GM12874 (cell line): Measurements from ENCODE around the gene CD2.

Source experiments
- CTCF ChIP-seq: IDR thresholded peaks from 2 replicates; pipeline ENCODE4 v1.5.1; 2011; ENCODE audit warnings: low read depth, mild to moderate bottlenecking, control low read depth, low read length, moderate library complexity; ENCODE audit not compliant: insufficient read depth

The CD2 gene

GRCh38 chr1:116793357-116793935 lies 39.2 kb downstream of the CD2 start:
- no peak for TF ChIP-seq CTCF

DNA sequence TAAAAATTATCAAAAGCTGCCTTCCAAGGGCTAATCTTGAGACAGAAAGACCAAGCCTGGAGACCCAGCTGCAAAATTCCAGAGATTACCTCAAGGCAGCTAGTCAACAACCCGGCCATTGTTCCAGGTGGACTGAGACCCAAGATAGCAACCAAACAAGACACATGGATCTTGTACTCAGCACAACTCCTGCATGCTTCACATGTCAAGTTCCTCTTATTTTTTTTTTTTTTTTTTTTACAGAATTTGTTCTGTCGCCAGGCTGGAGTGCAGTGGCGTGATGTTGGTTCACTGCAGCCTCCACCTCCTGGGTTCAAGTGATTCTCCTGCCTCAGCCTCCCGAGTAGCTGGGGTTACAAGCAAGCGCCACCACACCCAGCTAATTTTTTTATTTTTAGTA lies 40.1 kb downstream of the CD2 start:
- no peak for TF ChIP-seq CTCF

DNA sequence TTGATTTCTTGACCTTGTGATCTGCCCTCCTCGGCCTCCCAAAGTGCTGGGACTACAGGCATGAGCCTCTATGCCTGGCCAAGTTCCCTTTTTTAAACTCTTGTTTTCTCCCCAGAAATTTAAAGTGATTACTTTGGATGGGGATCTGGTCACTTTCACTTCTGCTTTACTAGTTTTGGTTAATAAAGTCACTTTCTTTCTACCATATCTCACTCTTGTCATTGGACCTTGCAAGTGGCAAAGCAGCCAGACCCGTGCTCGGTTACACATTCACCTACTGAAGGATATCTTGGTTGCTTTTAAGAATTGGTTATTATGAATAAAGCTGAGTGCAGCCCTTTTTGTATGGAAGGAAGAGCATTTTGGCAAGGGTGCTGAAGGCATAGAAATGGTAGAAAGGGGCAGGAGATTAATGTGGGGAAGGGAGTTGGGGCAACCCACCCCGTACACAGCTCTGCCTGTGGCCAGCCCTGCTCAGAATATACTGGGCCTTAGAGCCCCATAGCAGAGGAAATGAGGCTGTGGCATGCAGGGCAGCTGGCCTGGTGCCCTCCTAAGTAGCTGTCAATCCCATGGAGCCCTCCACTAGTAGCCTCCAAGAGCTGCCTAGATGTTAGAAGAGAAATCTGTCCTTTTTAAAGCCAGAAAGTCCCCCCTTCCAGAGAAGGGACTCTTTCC lies 40.7 kb downstream of the CD2 start:
- TF ChIP-seq CTCF, result no peak

DNA sequence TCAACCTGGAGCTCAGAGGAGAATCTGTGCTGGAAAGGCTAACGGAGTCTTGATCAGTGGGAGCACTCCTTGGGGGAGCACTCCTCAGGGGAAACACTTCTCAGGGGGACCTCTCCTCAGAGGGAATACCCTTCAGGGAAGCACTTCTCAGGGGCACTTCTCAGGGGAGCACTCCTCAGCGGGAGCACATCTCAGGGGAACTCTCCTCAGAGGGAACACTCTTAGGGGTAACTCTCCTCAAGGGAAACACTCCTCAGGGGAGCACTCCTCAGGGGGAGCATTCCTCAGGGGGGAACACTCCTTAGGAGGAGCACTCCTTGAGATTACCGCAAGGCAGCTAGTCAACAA lies 41.2 kb downstream of the CD2 start:
- no peak for TF ChIP-seq CTCF

- TF ChIP-seq CTCF, result no peak
Observed at GRCh38 chr1:116804736-116805135, 50.5 kb downstream of the CD2 start.

DNA sequence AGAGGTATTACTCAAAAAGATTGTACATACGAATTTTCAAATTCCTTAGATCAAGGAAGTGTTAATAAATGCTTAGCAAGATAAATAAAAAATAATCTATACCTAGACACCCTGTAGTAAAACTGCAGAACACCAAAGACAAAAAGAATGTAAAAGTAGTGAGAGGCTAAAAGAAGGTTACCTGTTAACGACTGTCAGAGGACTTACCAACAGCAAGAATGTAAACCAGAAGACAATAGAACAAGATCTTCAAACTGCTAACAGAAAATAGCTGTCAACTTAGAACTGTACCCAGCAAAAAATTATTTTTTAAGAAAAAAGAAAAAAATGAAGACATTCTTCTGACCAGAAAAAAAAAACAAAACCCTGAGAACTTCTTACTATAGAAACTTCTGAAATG lies 51.2 kb downstream of the CD2 start:
- TF ChIP-seq CTCF, result no peak

- no peak for TF ChIP-seq CTCF
Observed at GRCh38 chr1:116806245-116806644, 52.0 kb downstream of the CD2 start.
